Activated CD8-positive, alpha-beta memory T cell treated with anti-CD3 and anti-CD28 coated beads, Interleukin-2, amount 10 ng/mL, durations not matched to agents 7 days and 5 days (primary cell): Measurements from ENCODE around the gene RNF150. TPM values are rescaled to one million over a fixed set of nuclear protein-coding genes. Genes with fewer than 3 reads are reported as not detected.
"Not testable (repeated sequence)": the region's sequence is repeated elsewhere in the genome, so short reads cannot be mapped to it uniquely, and the experiment has no call there.

Source experiments
- ATAC-seq: fragments of 150-1000 bp; cut with Tn5 transposase; one replicate; pipeline ENCODE4 v1.10.0; 2021; ENCODE audit warnings: moderate library complexity
- CTCF ChIA-PET: fragments of 350-600 bp; sonication (Branson Sonifier 250); formaldehyde crosslinking; loops from one replicate; lab custom pipeline; 2021; ENCODE audit warnings: antibody characterized with exemption; lab: Charles Lee
- DNase-seq: peaks from one replicate; pipeline ENCODE4 v3.0.0-alpha.2; 2020
- H3K27ac Mint-ChIP-seq: one replicate; pipeline ENCODE4 v1.8.0; 2021; ENCODE audit warnings: mild to moderate bottlenecking, mixed read lengths
- H3K27me3 Mint-ChIP-seq: one replicate; pipeline ENCODE4 v1.8.0; 2021; ENCODE audit warnings: mixed read lengths
- H3K36me3 Mint-ChIP-seq: one replicate; pipeline ENCODE4 v1.8.0; 2021; ENCODE audit warnings: mild to moderate bottlenecking, mixed read lengths
- H3K4me1 Mint-ChIP-seq: one replicate; pipeline ENCODE4 v1.8.0; 2021; ENCODE audit warnings: mixed read lengths
- H3K4me3 Mint-ChIP-seq: one replicate; pipeline ENCODE4 v1.8.0; 2021; ENCODE audit warnings: mild to moderate bottlenecking, moderate library complexity, mixed read lengths
- H3K9me3 Mint-ChIP-seq: one replicate; pipeline ENCODE4 v1.8.0; 2022; ENCODE audit warnings: low read depth, mixed read lengths
- total RNA-seq, 2 experiments: library from RNA; stranded (reverse); gene quantifications; one replicate each; pipeline ENCODE4 v1.2.3, GENCODE V29; 2021

Gene RNF150
- total RNA-seq, 2 experiments from 2014 or later, result 0.05 TPM; not detected in 1

- H3K4me1 Mint-ChIP-seq, result no peaks in the 10 kb centered on the region
- H3K36me3 Mint-ChIP-seq, result no peaks in the 10 kb centered on the region
- no peak overlapping the region for H3K4me3 Mint-ChIP-seq
- ATAC-seq (no peak), DNase-seq (no peak)
- H3K9me3 Mint-ChIP-seq, result no peaks in the 10 kb centered on the region
- no peak overlapping the region for H3K27ac Mint-ChIP-seq
- no peaks in the 10 kb centered on the region for H3K27me3 Mint-ChIP-seq
- CTCF ChIA-PET, result interaction anchor here (0.5 kb wide), 1 partner anchor 1324 kb away, joined by 3 read pairs; no protein-coding TSS in a partner anchor
These were observed 295.5 kb downstream of the RNF150 start for GRCh38 chr4:140837736-140838135.

- Mint-ChIP-seq H3K9me3 (no peaks in the 10 kb centered on the region), H3K36me3 (no peaks in the 10 kb centered on the region), H3K4me1 (no peaks in the 10 kb centered on the region), H3K4me3 (no peak overlapping the region), H3K27ac (no peak overlapping the region), H3K27me3 (no peaks in the 10 kb centered on the region)
- CTCF ChIA-PET, result no interaction called here
- DNase-seq, result no peak
- no peak for ATAC-seq
These were observed 298.3 kb downstream of the RNF150 start for GRCh38 chr4:140834839-140835495.

GRCh38 chr4:140833280-140833679 lies 300.0 kb downstream of the RNF150 start:
- DNase-seq (no peak), ATAC-seq (no peak)
- Mint-ChIP-seq H3K36me3 (no peaks in the 10 kb centered on the region), H3K4me3 (no peak overlapping the region), H3K27ac (no peak overlapping the region), H3K9me3 (no peaks in the 10 kb centered on the region), H3K27me3 (no peaks in the 10 kb centered on the region), H3K4me1 (no peaks in the 10 kb centered on the region)
- CTCF ChIA-PET, result no interaction called here

- CTCF ChIA-PET, result no interaction called here
- H3K9me3 Mint-ChIP-seq, result no peaks in the 10 kb centered on the region
- ATAC-seq, result no peak
These were observed 303.4 kb downstream of the RNF150 start for GRCh38 chr4:140829825-140830224.

GRCh38 chr4:140826701-140827027 lies 306.6 kb downstream of the RNF150 start:
- CTCF ChIA-PET, result no interaction called here
- Mint-ChIP-seq H3K27me3 (no peaks in the 10 kb centered on the region), H3K27ac (no peak overlapping the region)

More at GRCh38 chr4:140829825-140830224, 303.4 kb downstream of the RNF150 start:
- Mint-ChIP-seq H3K36me3 (no peaks in the 10 kb centered on the region), H3K4me3 (no peak overlapping the region), H3K4me1 (no peaks in the 10 kb centered on the region), H3K27me3 (no peaks in the 10 kb centered on the region), H3K27ac (no peak overlapping the region)
- no peak for DNase-seq

GRCh38 chr4:140820520-140820919 lies 312.7 kb downstream of the RNF150 start:
- H3K27ac Mint-ChIP-seq, H3K9me3 Mint-ChIP-seq, CTCF ChIA-PET, H3K36me3 Mint-ChIP-seq, H3K4me1 Mint-ChIP-seq, H3K4me3 Mint-ChIP-seq, ATAC-seq, DNase-seq, H3K27me3 Mint-ChIP-seq: not testable (repeated sequence)

More at GRCh38 chr4:140826701-140827027, 306.6 kb downstream of the RNF150 start:
- no peak for ATAC-seq
- no peaks in the 10 kb centered on the region for H3K36me3 Mint-ChIP-seq
- H3K4me3 Mint-ChIP-seq, result no peak overlapping the region
- no peak for DNase-seq
- H3K4me1 Mint-ChIP-seq, result no peaks in the 10 kb centered on the region
- H3K9me3 Mint-ChIP-seq, result no peaks in the 10 kb centered on the region

- DNase-seq (no peak), ATAC-seq (no peak)
- CTCF ChIA-PET, result no interaction called here
- no peaks in the 10 kb centered on the region for H3K36me3 Mint-ChIP-seq
- no peaks in the 10 kb centered on the region for H3K27me3 Mint-ChIP-seq
- H3K4me3 Mint-ChIP-seq, result no peak overlapping the region
- H3K27ac Mint-ChIP-seq, result no peak overlapping the region
- no peaks in the 10 kb centered on the region for H3K4me1 Mint-ChIP-seq
- H3K9me3 Mint-ChIP-seq, result no peaks in the 10 kb centered on the region
These were observed 313.7 kb downstream of the RNF150 start for GRCh38 chr4:140819610-140820009.

- H3K4me3 Mint-ChIP-seq, result no peak overlapping the region
These were observed 314.8 kb downstream of the RNF150 start for GRCh38 chr4:140818433-140818832.

GRCh38 chr4:140816806-140817510 lies 316.3 kb downstream of the RNF150 start:
- no peaks in the 10 kb centered on the region for H3K4me1 Mint-ChIP-seq
- H3K27ac Mint-ChIP-seq, result no peak overlapping the region
- H3K9me3 Mint-ChIP-seq, result no peaks in the 10 kb centered on the region
- CTCF ChIA-PET, result no interaction called here
- DNase-seq (no peak), ATAC-seq (no peak)
- H3K36me3 Mint-ChIP-seq, result no peaks in the 10 kb centered on the region
- H3K4me3 Mint-ChIP-seq, result no peak overlapping the region
- H3K27me3 Mint-ChIP-seq, result no peaks in the 10 kb centered on the region

More at GRCh38 chr4:140818433-140818832, 314.8 kb downstream of the RNF150 start:
- ATAC-seq (no peak), DNase-seq (no peak)
- no peaks in the 10 kb centered on the region for H3K9me3 Mint-ChIP-seq
- H3K27me3 Mint-ChIP-seq, result no peaks in the 10 kb centered on the region
- H3K4me1 Mint-ChIP-seq, result no peaks in the 10 kb centered on the region
- H3K36me3 Mint-ChIP-seq, result no peaks in the 10 kb centered on the region
- H3K27ac Mint-ChIP-seq, result no peak overlapping the region
- CTCF ChIA-PET, result no interaction called here

GRCh38 chr4:140813804-140814203 lies 319.5 kb downstream of the RNF150 start:
- CTCF ChIA-PET, result no interaction called here
- H3K4me3 Mint-ChIP-seq, result no peak overlapping the region
- no peaks in the 10 kb centered on the region for H3K4me1 Mint-ChIP-seq
- DNase-seq, result no peak
- no peaks in the 10 kb centered on the region for H3K36me3 Mint-ChIP-seq
- no peak for ATAC-seq
- no peaks in the 10 kb centered on the region for H3K27me3 Mint-ChIP-seq
- no peaks in the 10 kb centered on the region for H3K9me3 Mint-ChIP-seq
- no peak overlapping the region for H3K27ac Mint-ChIP-seq

GRCh38 chr4:140812916-140813315 lies 320.4 kb downstream of the RNF150 start:
- CTCF ChIA-PET, result no interaction called here
- no peaks in the 10 kb centered on the region for H3K27me3 Mint-ChIP-seq

GRCh38 chr4:140811429-140811828 lies 321.8 kb downstream of the RNF150 start:
- no peaks in the 10 kb centered on the region for H3K36me3 Mint-ChIP-seq
- no peaks in the 10 kb centered on the region for H3K9me3 Mint-ChIP-seq
- no peak overlapping the region for H3K27ac Mint-ChIP-seq
- ATAC-seq (no peak), DNase-seq (no peak)
- no peaks in the 10 kb centered on the region for H3K27me3 Mint-ChIP-seq
- no peak overlapping the region for H3K4me3 Mint-ChIP-seq
- no peaks in the 10 kb centered on the region for H3K4me1 Mint-ChIP-seq
- CTCF ChIA-PET, result no interaction called here

More at GRCh38 chr4:140812916-140813315, 320.4 kb downstream of the RNF150 start:
- Mint-ChIP-seq H3K9me3 (no peaks in the 10 kb centered on the region), H3K4me1 (no peaks in the 10 kb centered on the region), H3K27ac (no peak overlapping the region), H3K36me3 (no peaks in the 10 kb centered on the region), H3K4me3 (no peak overlapping the region)
- no peak for DNase-seq
- no peak for ATAC-seq

GRCh38 chr4:140810591-140811169 lies 322.6 kb downstream of the RNF150 start:
- H3K4me3 Mint-ChIP-seq, DNase-seq, H3K27me3 Mint-ChIP-seq, CTCF ChIA-PET, H3K9me3 Mint-ChIP-seq, H3K27ac Mint-ChIP-seq, H3K4me1 Mint-ChIP-seq, ATAC-seq, H3K36me3 Mint-ChIP-seq: not testable (repeated sequence)
